Measurements from ENCODE around the gene SNU13.
"Not testable (repeated sequence)": the region's sequence is repeated elsewhere in the genome, so short reads cannot be mapped to it uniquely, and the experiment has no call there.

Gene SNU13

GRCh38 chr22:41688365-41689211, at the start of gene SNU13:
SNU13 (minus strand) TSS chr22:41688867; CDS start chr22:41688796, 71 bp downstream.
- TF ChIP-seq EZH2 (IDR thresholded peaks at IDR 0.05; ENCODE audit: borderline replicate concordance, low read depth, low read length, severe bottlenecking): no peak
- no peak for TF ChIP-seq CTCF (IDR thresholded peaks at IDR 0.05; ENCODE audit: borderline replicate concordance, extremely low read depth, low read length, poor library complexity, severe bottlenecking)
- ATAC-seq (ENCODE audit: insufficient read depth, low read depth) (peak; percentile 94), DNase-seq (peak; percentile 94)
- Histone ChIP-seq H3K4me1 (ENCODE audit: insufficient read depth, low read length) (peaks cover 40% of the 10 kb centered on the region), H3K79me2 (ENCODE audit: insufficient read depth, low read length) (peaks cover 59% of the 10 kb centered on the region), H4K20me1 (ENCODE audit: insufficient read depth, low read length) (peaks cover 16% of the 10 kb centered on the region; the same call in 1 of the 2 replicates), H3K9ac (ENCODE audit: low read depth, low read length) (peak within 1 kb of the TSS; percentile 97), H3K4me3 (ENCODE audit: low read depth in 1 of 2, low read length in 2 of 2) (peak within 1 kb of the TSS; percentile 97 to 98), H3K27ac (ENCODE audit: low read length) (peak within 1 kb of the TSS; percentile 96), H2AFZ (ENCODE audit: low read depth, low read length) (peak within 1 kb of the TSS; percentile 96), H3K4me2 (ENCODE audit: insufficient read depth, low read length) (peak within 1 kb of the TSS; percentile 84), H3K36me3 (ENCODE audit: insufficient read depth, low read length) (peaks cover 9% of the 10 kb centered on the region), H3K9me3 (ENCODE audit: insufficient read depth, low read length, severe bottlenecking) (no peaks in the 10 kb centered on the region), H3K27me3 (ENCODE audit: insufficient read depth, low read length, poor library complexity) (no peaks in the 10 kb centered on the region)

GRCh38 chr22:41733241-41733640, 44.6 kb upstream of the SNU13 start:
- not testable (repeated sequence) for H3K9ac ChIP-seq (ENCODE audit: low read depth, low read length); H2AFZ ChIP-seq (ENCODE audit: low read depth, low read length); H3K36me3 ChIP-seq (ENCODE audit: insufficient read depth, low read length); DNase-seq; H3K79me2 ChIP-seq (ENCODE audit: insufficient read depth, low read length); ATAC-seq (ENCODE audit: insufficient read depth, low read depth); H3K27ac ChIP-seq (ENCODE audit: low read length); H3K9me3 ChIP-seq (ENCODE audit: insufficient read depth, low read length, severe bottlenecking); H4K20me1 ChIP-seq (ENCODE audit: insufficient read depth, low read length); H3K4me3 ChIP-seq (ENCODE audit: low read depth in 1 of 2, low read length in 2 of 2); H3K4me2 ChIP-seq (ENCODE audit: insufficient read depth, low read length); H3K27me3 ChIP-seq (ENCODE audit: insufficient read depth, low read length, poor library complexity); H3K4me1 ChIP-seq (ENCODE audit: insufficient read depth, low read length)

GRCh38 chr22:41732096-41732772, 43.6 kb upstream of the SNU13 start:
- H3K79me2 ChIP-seq (ENCODE audit: insufficient read depth, low read length): no peaks in the 10 kb centered on the region
- no peaks in the 10 kb centered on the region for H3K36me3 ChIP-seq (ENCODE audit: insufficient read depth, low read length)
- H3K4me1 ChIP-seq (ENCODE audit: insufficient read depth, low read length): no peaks in the 10 kb centered on the region
- no peak overlapping the region for H3K4me3 ChIP-seq (ENCODE audit: low read depth in 1 of 2, low read length in 2 of 2)
- DNase-seq: no peak
- no peak overlapping the region; the same call in 1 of the 2 replicates for H2AFZ ChIP-seq (ENCODE audit: low read depth, low read length)
- TF ChIP-seq CTCF (IDR thresholded peaks at IDR 0.05; ENCODE audit: borderline replicate concordance, extremely low read depth, low read length, poor library complexity, severe bottlenecking): no peak
- TF ChIP-seq EZH2 (IDR thresholded peaks at IDR 0.05; ENCODE audit: borderline replicate concordance, low read depth, low read length, severe bottlenecking): no peak
- H3K27ac ChIP-seq (ENCODE audit: low read length): no peak overlapping the region
- H3K9me3 ChIP-seq (ENCODE audit: insufficient read depth, low read length, severe bottlenecking): no peaks in the 10 kb centered on the region
- no peaks in the 10 kb centered on the region for H4K20me1 ChIP-seq (ENCODE audit: insufficient read depth, low read length)
- ATAC-seq (ENCODE audit: insufficient read depth, low read depth): no peak
- H3K4me2 ChIP-seq (ENCODE audit: insufficient read depth, low read length): no peak overlapping the region
- H3K9ac ChIP-seq (ENCODE audit: low read depth, low read length): no peak overlapping the region
- peaks cover 5% of the 10 kb centered on the region for H3K27me3 ChIP-seq (ENCODE audit: insufficient read depth, low read length, poor library complexity)

GRCh38 chr22:41731609-41732008, 42.9 kb upstream of the SNU13 start:
- H3K4me2 ChIP-seq (ENCODE audit: insufficient read depth, low read length): no peak overlapping the region
- TF ChIP-seq EZH2 (IDR thresholded peaks at IDR 0.05; ENCODE audit: borderline replicate concordance, low read depth, low read length, severe bottlenecking): no peak
- TF ChIP-seq CTCF (IDR thresholded peaks at IDR 0.05; ENCODE audit: borderline replicate concordance, extremely low read depth, low read length, poor library complexity, severe bottlenecking): no peak
- no peaks in the 10 kb centered on the region for H3K79me2 ChIP-seq (ENCODE audit: insufficient read depth, low read length)
- H3K9me3 ChIP-seq (ENCODE audit: insufficient read depth, low read length, severe bottlenecking): no peaks in the 10 kb centered on the region
- no peak for ATAC-seq (ENCODE audit: insufficient read depth, low read depth)
- no peak for DNase-seq
- no peak overlapping the region for H3K27ac ChIP-seq (ENCODE audit: low read length)
- H3K27me3 ChIP-seq (ENCODE audit: insufficient read depth, low read length, poor library complexity): peaks cover 5% of the 10 kb centered on the region
- H2AFZ ChIP-seq (ENCODE audit: low read depth, low read length): no peak overlapping the region
- H3K4me3 ChIP-seq (ENCODE audit: low read depth in 1 of 2, low read length in 2 of 2): no peak overlapping the region
- H4K20me1 ChIP-seq (ENCODE audit: insufficient read depth, low read length): no peaks in the 10 kb centered on the region
- no peaks in the 10 kb centered on the region for H3K4me1 ChIP-seq (ENCODE audit: insufficient read depth, low read length)
- no peaks in the 10 kb centered on the region for H3K36me3 ChIP-seq (ENCODE audit: insufficient read depth, low read length)
- H3K9ac ChIP-seq (ENCODE audit: low read depth, low read length): no peak overlapping the region
